ENCODE data around the gene KCND2. TPM values are rescaled to one million over a fixed set of nuclear protein-coding genes. Genes with fewer than 3 reads are reported as not detected.

KCND2 gene
- total and polyA plus RNA-seq, 2 of the 8 experiments (the other 6 are each of a cell fraction or from before 2014, with no cell fraction given) = 4.6 to 7.7 TPM

DNA sequence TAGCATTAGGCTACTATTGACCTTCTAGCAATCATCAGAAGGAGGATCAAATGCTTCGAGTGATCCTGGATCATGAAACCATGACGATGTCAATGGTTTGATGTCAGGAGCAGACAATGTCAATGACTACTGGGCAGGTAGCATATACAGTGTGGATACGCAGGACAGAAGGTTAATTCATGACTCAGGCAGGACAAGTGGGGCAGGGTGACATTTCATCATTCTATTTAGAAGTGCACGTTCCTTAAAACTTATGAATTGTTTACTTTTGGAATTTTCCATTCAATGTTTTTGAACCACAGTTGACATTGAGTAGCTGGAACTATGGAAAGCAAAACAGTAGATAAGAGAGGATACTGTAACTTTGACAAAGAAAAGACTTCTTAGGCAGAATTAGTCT is 444.2 kb downstream of the KCND2 start:
- Histone ChIP-seq H3K14ac (ENCODE audit: insufficient read length) (no peak overlapping the region), H3K4me2 (ENCODE audit: insufficient read depth in 1 of 2, low read depth in 2 of 2, low read length in 2 of 2) (no peak overlapping the region), H2BK5ac (ENCODE audit: low read depth, low read length) (no peak overlapping the region), H2AFZ (ENCODE audit: low read length) (no peak overlapping the region), H3K79me2 (ENCODE audit: control insufficient read depth in 1 of 2, insufficient read depth in 2 of 2, low read length in 2 of 2) (no peaks in the 10 kb centered on the region), H3K9me3 (ENCODE audit: insufficient read depth in 2 of 2, low read depth in 1 of 2, low read length in 1 of 2) (no peaks in the 10 kb centered on the region), H4K5ac (ENCODE audit: insufficient read length, low read depth, low read length) (no peak overlapping the region), H3K23me2 (ENCODE audit: low read depth, low read length) (no peaks in the 10 kb centered on the region), H2BK120ac (replicated peaks; ENCODE audit: low read depth, low read length) (no peak overlapping the region), H3K27ac (ENCODE audit: low read depth, low read length) (no peak overlapping the region), H3K4me3 (ENCODE audit: extremely low read depth in 1 of 4, insufficient read depth in 2 of 4, low read depth in 3 of 4, low read length in 4 of 4) (no peak overlapping the region), H3K27me3 (replicated peaks in 1 of 4; ENCODE audit: control insufficient read depth in 3 of 4, extremely low read depth in 1 of 4, insufficient read depth in 3 of 4, low read length in 3 of 4) (peaks cover 0 to 1% (median 0%) of the 10 kb centered on the region in 4 experiments; a peak in 1 of 7 replicates), H3K4me1 (replicated peaks in 1 of 4; ENCODE audit: control insufficient read depth in 3 of 4, insufficient read depth in 4 of 4, low read length in 3 of 4) (peaks cover 0 to 2% (median 0%) of the 10 kb centered on the region in 4 experiments; a peak in 3 of 7 replicates), H4K20me1 (replicated peaks in 1 of 2; ENCODE audit: control insufficient read depth in 1 of 2, insufficient read depth in 2 of 2, low read length in 2 of 2) (no peaks in the 10 kb centered on the region), H3K9ac (replicated peaks in 1 of 4; ENCODE audit: extremely low read depth in 1 of 4, low read depth in 3 of 4, low read length in 3 of 4) (no peak overlapping the region), H3K18ac (ENCODE audit: extremely low read depth, low read length) (no peak overlapping the region), H3K56ac (replicated peaks; ENCODE audit: insufficient read length, low read depth, low read length) (no peak overlapping the region), H4K8ac (ENCODE audit: extremely low read depth, insufficient read depth, low read length) (no peak overlapping the region), H3K36me3 (ENCODE audit: control insufficient read depth in 2 of 4, insufficient read depth in 4 of 4, low read length in 3 of 4) (no peaks in the 10 kb centered on the region), H3K79me1 (ENCODE audit: low read depth, low read length) (no peaks in the 10 kb centered on the region), H2BK15ac (ENCODE audit: low read length) (no peak overlapping the region), H2AK5ac (ENCODE audit: low read depth, low read length) (no peak overlapping the region), H3K4ac (replicated peaks; ENCODE audit: insufficient read length, low read depth, low read length) (no peak overlapping the region), H4K91ac (replicated peaks; ENCODE audit: insufficient read length, low read length) (no peak overlapping the region), H2BK20ac (ENCODE audit: low read length) (no peak overlapping the region), H2BK12ac (ENCODE audit: low read depth, low read length) (no peak overlapping the region), H3K23ac (ENCODE audit: insufficient read length) (no peak overlapping the region)
- 89% methylated on average over 4 of the region's 4 CpGs; no CpG with 5 or more reads in 1 of the 2 experiments for WGBS, 2 experiments (ENCODE audit: extremely low coverage in 1 of 2, insufficient coverage in 1 of 2, insufficient read length in 1 of 2, insufficient replicate concordance in 2 of 2, low coverage in 1 of 2, low lambda C conversion rate in 2 of 2, missing lambda C conversion rate in 1 of 2)
- POLR2A ChIA-PET (ENCODE audit: partially characterized antibody) = no interaction called here
- CTCF ChIA-PET (ENCODE audit: partially characterized antibody) = no interaction called here
- no peak for FAIRE-seq
- DNase-seq (ENCODE audit: low read depth in 1 of 2, low spot score in 2 of 2) = no peak
- no peak for TF ChIP-seq NANOG (IDR thresholded peaks at IDR 0.05; ENCODE audit: insufficient read depth, low read depth, low read length, poor library complexity, severe bottlenecking)
- no peak for TF ChIP-seq ATF2 (IDR thresholded peaks at IDR 0.05; ENCODE audit: low read length)
- TF ChIP-seq BACH1 (IDR thresholded peaks at IDR 0.05; ENCODE audit: low read length) = no peak
- TF ChIP-seq GTF2F1 (IDR thresholded peaks at IDR 0.05; ENCODE audit: borderline replicate concordance, low read depth, low read length) = no peak
- TF ChIP-seq RNF2 (IDR thresholded peaks at IDR 0.05; ENCODE audit: borderline replicate concordance, low read depth, low read length, missing control alignments, poor library complexity, severe bottlenecking) = no peak
- no peak for TF ChIP-seq YY1 (IDR thresholded peaks at IDR 0.05; ENCODE audit: low read depth, low read length)
- TF ChIP-seq NRF1 (IDR thresholded peaks at IDR 0.05; ENCODE audit: low read depth, low read length) = no peak
- TF ChIP-seq FOSL1 (IDR thresholded peaks at IDR 0.05; ENCODE audit: insufficient read depth, low read depth, low read length) = no peak
- no peak for TF ChIP-seq EZH2 (IDR thresholded peaks at IDR 0.05; ENCODE audit: low read depth, low read length, severe bottlenecking)
- TF ChIP-seq EP300 (IDR thresholded peaks at IDR 0.05; ENCODE audit: borderline replicate concordance in 1 of 2, low read depth in 2 of 2, low read length in 2 of 2) = no peak
- no peak for TF ChIP-seq SP2 (IDR thresholded peaks at IDR 0.05; ENCODE audit: low read length)
- TF ChIP-seq KDM4A (IDR thresholded peaks at IDR 0.05; ENCODE audit: low read depth, low read length, severe bottlenecking) = no peak
